Spleen (tissue), 7 donors: ENCODE measurements around the gene OCRL.
A peak's percentile ranks its signal among the peaks of the same experiment; 100 is the strongest.

Experiments used
- POLR2A ChIP-seq, 3 donors: fragments of 450-650 bp; IDR thresholded peaks; one replicate each; pipeline ENCODE4 v1.5.1; 2017; ENCODE audit warnings: antibody characterized with exemption in 3 of 3, mild to moderate bottlenecking in 1 of 3
- POLR2AphosphoS5 ChIP-seq, 3 donors: sonication (generic); formaldehyde crosslinking; IDR thresholded peaks; one replicate each; pipeline ENCODE4 v1.5.1; 2017; ENCODE audit warnings: antibody characterized with exemption in 3 of 3
- TF ChIP-seq, protein P1 (sequence below), 11 experiments: fragments of 200-600 bp in 7 of 11; fragments of 450-650 bp in 4 of 11; sonication (generic) in 4 of 11; IDR thresholded peaks in 8 of 11; conservative IDR thresholded peaks in 3 of 11; 1 replicate in 7 of 11; 2 replicates in 4 of 11; pipeline versions ENCODE4 v1.4.0 to v1.8.0; 2016 to 2021; ENCODE audit warnings: antibody characterized with exemption in 11 of 11, inconsistent platforms in 4 of 11, mild to moderate bottlenecking in 1 of 11
- donor health status: DM: no; HTN: no; CAD: no; lungs with moderate emphysema.
- donor health status: DM: no; HTN: no; CAD: no.
- donor health status: DM: no; HTN: no; CAD: no.

DNA sequence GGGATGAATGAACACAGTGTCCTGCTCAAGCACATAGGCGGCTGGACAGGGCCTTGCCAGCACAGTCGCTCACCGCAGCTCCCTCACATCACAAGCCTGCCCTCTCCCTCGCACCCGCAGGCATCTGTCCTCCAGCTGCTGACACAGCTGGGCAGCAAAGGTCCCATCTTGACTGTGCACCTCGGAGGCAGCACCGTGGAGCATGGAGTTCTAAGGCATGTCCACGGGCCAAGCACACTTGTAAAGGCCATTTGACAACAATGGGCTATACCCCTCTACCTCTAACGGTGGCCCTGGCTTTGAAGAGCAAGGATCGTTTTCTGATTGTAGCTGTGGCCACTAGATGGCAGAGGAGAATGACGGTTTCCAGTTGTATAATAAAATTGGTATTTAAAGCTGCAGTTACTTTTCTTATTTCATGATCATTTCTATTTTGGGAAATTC, 60.9 kb downstream of the OCRL start:
- TF ChIP-seq, protein P1, sequence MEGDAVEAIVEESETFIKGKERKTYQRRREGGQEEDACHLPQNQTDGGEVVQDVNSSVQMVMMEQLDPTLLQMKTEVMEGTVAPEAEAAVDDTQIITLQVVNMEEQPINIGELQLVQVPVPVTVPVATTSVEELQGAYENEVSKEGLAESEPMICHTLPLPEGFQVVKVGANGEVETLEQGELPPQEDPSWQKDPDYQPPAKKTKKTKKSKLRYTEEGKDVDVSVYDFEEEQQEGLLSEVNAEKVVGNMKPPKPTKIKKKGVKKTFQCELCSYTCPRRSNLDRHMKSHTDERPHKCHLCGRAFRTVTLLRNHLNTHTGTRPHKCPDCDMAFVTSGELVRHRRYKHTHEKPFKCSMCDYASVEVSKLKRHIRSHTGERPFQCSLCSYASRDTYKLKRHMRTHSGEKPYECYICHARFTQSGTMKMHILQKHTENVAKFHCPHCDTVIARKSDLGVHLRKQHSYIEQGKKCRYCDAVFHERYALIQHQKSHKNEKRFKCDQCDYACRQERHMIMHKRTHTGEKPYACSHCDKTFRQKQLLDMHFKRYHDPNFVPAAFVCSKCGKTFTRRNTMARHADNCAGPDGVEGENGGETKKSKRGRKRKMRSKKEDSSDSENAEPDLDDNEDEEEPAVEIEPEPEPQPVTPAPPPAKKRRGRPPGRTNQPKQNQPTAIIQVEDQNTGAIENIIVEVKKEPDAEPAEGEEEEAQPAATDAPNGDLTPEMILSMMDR (IDR thresholded peaks at IDR 0.05 in 8 of 11, conservative IDR thresholded peaks at IDR 0.05 in 3 of 11): peak in 9 of 11 experiments; percentile 28 to 59 (median 51)
- TF ChIP-seq POLR2A (IDR thresholded peaks at IDR 0.05): no peak
- TF ChIP-seq POLR2AphosphoS5 (IDR thresholded peaks at IDR 0.05): no peak
